HEK293 (cell line): ENCODE results near the gene EPOP.

Experiments
- MYNN ChIP-seq: fragments of 450-650 bp; formaldehyde crosslinking; IDR thresholded peaks from 2 replicates; pipeline ENCODE4 v1.5.1; 2016; ENCODE audit warnings: missing biosample characterization, missing genetic modification characterization, borderline replicate concordance
- ZNF223 ChIP-seq: fragments of 450-650 bp; formaldehyde crosslinking; IDR thresholded peaks from 2 replicates; pipeline ENCODE4 v1.5.1; 2016; ENCODE audit warnings: missing biosample characterization, missing genetic modification characterization
- TF ChIP-seq, protein P1 (sequence below): fragments of 450-650 bp; formaldehyde crosslinking; IDR thresholded peaks from 2 replicates; pipeline ENCODE4 v1.5.1; 2016; ENCODE audit warnings: missing biosample characterization, missing genetic modification characterization
- TF ChIP-seq, protein P2 (sequence below): fragments of 450-650 bp; IDR thresholded peaks from 2 replicates; pipeline ENCODE4 v1.5.1; 2018; ENCODE audit warnings: missing biosample characterization, missing genetic modification characterization

DNA sequence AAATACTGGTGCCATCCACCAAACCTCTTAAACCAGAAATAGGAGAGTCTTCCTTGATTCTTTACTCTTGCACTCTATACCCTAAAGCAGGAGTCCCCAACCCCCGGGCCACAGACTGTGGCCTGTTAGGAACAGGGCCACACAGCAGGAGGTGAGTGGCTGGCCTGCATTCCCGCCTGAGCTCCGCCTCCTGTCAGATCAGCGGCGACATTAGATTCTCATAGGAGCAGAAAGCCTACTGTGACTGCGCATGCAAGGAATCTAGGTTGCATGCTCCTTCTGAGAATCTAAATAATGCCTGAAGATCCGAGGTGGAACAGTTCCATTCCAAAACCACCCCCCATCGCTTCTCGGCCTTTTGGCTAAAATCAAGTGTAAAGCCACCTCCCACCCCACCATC is 38.7 kb downstream of the EPOP start:
- TF ChIP-seq MYNN, result no peak
- TF ChIP-seq, protein P1, sequence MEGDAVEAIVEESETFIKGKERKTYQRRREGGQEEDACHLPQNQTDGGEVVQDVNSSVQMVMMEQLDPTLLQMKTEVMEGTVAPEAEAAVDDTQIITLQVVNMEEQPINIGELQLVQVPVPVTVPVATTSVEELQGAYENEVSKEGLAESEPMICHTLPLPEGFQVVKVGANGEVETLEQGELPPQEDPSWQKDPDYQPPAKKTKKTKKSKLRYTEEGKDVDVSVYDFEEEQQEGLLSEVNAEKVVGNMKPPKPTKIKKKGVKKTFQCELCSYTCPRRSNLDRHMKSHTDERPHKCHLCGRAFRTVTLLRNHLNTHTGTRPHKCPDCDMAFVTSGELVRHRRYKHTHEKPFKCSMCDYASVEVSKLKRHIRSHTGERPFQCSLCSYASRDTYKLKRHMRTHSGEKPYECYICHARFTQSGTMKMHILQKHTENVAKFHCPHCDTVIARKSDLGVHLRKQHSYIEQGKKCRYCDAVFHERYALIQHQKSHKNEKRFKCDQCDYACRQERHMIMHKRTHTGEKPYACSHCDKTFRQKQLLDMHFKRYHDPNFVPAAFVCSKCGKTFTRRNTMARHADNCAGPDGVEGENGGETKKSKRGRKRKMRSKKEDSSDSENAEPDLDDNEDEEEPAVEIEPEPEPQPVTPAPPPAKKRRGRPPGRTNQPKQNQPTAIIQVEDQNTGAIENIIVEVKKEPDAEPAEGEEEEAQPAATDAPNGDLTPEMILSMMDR (tag by site-specific recombination), result no peak
- TF ChIP-seq ZNF223 (tag by site-specific recombination), result no peak
- TF ChIP-seq, protein P2, sequence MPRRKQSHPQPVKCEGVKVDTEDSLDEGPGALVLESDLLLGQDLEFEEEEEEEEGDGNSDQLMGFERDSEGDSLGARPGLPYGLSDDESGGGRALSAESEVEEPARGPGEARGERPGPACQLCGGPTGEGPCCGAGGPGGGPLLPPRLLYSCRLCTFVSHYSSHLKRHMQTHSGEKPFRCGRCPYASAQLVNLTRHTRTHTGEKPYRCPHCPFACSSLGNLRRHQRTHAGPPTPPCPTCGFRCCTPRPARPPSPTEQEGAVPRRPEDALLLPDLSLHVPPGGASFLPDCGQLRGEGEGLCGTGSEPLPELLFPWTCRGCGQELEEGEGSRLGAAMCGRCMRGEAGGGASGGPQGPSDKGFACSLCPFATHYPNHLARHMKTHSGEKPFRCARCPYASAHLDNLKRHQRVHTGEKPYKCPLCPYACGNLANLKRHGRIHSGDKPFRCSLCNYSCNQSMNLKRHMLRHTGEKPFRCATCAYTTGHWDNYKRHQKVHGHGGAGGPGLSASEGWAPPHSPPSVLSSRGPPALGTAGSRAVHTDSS, result no peak
